OCI-M2 (cell line): ENCODE measurements around the gene HECW1.

ENCODE experiments used
- DNase-seq: peaks from one replicate; lab custom pipeline; 2025; ENCODE audit not compliant: unreplicated experiment; lab: John Stamatoyannopoulos, UW

The HECW1 gene

DNA sequence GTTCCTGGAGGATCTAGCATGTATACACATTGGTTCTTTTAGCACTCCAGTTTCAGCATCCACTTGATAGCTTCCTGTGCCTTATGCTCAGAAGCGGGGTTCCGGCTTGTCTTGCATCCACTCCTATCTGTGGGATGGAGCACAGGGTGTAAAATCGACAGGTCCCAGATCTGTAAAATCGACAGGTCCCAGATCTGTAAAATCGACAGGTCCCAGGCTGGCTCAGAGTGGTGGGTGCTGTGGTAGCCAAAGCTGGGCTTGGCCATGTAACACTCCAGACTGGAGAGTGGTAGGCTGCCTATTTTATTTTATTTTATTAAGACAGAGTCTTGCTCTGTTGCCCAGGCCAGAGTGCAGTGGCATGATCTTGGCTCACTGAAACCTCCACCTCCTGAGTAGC, 30.3 kb downstream of the HECW1 start:
- DNase-seq, result no peak

DNA sequence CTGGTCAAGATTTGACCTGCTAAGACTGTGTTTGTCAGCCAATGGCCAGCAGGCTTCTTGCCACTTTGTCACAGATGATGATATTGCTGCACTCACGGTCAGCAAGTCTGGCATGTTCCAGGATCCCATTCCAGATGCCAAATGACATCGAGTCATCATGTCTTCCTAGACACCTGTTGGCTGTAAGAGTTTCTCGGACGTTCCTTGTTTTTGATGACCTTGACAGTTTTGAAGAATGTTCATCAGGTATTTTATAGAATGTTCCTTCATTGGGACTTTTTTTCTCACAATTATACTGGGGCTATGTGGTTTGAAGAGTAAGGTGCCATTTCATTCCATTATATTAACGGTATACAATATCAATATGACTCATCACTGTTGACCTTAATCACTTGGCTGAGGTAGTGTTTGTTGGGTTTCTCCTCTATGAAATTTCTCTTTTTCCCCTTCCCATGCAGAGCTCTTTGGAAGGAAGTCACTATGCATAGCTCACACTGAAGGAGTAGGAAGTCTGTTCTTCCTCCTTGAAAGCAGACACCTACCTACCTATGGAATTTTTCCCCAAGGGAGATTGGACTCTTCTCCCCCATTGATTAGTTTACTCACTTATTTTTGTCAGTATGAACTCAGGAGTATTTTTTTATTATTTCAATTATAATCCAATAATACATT, 31.6 kb downstream of the HECW1 start:
- no peak for DNase-seq

DNA sequence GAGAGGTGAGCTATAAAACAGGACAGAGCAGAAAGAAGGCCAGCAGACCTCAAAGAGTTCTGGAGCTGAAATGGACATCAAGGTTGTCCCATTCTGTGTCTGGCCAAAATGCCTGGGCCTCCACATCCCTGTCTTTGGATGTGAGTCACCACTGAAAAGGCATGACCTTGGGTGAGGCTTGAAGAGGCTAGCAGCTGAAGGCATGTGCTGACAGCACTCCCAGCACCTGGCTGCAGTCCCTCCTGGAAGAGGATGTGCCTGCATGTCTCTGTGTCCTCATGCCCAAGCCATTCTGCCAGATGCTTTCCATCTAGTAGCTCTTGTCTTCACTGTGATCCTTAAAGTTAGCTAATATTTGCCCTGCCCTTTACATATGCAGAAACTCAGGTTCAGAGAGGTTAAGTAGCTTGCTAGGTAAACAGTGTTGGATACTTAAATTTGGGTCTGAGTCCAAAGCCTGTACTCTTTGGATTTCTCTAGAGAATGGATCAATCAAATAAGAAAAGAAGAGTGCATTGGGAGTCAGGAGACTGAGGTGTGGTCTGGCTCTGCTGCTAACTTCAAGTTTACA, 35.8 kb downstream of the HECW1 start:
- no peak for DNase-seq

DNA sequence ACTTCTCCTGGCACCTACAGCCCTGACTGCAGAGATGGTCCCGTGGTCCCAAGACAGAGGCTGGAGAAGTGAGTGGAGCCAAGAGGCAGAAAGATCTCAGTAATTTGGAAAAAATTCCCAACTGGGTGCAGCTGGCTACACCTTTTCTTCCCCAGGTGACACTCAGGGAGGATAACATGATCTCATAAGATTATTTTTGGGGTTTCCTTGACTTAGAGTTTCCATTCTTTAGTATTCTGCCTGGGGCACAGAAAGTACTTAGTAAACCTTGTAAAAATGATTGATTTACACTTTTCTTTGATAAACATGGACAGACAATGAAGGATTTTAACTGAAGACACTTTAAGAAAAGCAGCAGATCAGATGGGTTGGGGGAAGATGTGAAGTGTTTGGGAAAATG, 38.6 kb downstream of the HECW1 start:
- DNase-seq, result no peak

DNA sequence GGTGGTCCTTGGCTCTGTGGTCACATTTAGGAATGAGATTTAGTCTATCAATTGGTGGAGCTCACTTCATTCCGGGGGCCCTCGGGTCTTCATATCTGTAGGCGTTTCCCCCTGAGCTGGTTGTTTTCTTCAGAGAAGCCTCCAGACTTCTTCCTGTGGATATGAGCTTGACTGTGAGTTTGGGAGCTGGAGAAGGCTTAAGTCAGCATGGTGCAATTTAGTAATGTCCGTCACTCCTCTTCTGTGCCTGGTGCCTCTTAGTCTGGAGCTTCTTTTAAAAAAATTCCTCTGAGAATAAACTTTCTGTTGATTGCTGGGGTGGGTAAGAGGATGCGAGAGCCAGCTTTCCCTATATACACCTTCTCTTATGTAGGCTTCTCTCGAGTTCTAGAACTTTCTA, 40.2 kb downstream of the HECW1 start:
- no peak for DNase-seq

DNA sequence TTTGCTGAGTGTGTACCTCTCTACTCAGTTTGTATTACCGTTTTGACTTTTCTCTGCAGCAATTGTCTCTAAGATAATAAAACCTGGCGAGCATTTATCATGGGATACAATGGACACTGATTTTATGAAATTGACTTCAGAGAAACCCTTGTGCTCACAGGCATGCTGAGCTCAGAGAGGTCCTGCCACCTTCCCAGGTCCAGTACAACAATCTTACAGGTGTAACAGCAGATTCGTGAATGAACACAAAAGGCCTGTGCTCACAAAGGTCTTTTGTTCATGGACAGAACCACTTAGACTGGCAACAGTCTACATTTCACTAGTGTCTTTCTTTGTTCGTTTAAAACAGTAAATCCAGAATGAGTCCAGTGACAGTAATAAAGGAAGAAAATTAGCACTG, 43.2 kb downstream of the HECW1 start:
- no peak for DNase-seq

DNA sequence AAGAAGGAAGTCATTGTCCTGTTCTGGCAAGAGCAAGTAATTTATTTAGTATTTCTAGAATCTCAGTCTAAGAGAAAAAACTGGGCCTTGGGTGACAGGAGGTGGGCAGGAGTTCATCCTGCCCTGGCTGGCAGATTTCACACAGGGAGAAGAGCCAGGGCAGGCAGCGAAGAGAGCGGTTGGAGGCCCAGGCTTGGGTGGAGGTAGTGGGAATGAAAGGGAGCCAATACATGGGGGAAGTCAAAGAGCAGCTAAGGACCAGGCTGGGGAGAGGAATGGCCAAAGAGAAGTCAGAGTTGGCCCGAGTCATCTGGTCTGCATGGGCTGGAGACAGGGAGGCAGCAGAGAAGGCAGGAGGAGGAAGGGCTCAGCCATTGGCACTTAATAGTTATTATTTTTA, 51.4 kb downstream of the HECW1 start:
- no peak for DNase-seq

DNA sequence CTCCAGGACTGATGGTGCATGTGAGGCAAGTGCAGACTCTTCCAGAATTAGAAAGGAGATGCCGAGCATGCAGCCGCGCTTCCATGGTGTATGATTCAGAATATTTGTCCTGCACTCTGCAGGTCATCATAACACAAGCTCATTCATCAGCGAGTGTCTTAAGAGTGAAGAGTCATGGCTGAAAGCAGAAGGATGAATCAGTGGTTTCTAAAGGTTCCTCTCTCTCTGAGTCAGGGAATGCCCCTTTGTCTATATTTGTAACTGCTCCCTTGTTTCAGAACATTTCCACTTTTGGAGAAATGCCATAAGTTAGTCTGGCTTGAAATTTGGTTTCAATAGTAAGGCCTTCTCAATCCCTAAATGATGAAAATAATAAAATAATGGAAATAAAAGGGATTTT, 52.3 kb downstream of the HECW1 start:
- no peak for DNase-seq

DNA sequence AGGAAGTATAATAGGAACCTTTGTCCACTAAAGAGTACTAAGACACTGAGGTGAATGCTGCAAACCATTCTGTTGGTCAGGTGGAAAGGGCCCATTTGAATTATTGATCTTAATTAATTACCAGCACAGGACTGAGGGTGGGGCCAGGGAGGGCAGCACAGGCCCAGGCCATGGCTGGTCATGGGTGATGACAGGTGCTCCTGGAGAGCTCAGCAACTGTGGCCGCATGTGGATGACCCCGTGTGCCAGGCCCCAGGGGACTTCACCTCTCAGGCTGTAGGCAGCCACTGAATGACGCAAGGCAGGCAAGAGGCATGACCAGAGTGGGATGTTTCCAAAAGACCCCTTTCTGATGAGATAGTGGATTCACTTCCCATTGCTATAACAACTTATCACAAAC, 54.2 kb downstream of the HECW1 start:
- no peak for DNase-seq

DNA sequence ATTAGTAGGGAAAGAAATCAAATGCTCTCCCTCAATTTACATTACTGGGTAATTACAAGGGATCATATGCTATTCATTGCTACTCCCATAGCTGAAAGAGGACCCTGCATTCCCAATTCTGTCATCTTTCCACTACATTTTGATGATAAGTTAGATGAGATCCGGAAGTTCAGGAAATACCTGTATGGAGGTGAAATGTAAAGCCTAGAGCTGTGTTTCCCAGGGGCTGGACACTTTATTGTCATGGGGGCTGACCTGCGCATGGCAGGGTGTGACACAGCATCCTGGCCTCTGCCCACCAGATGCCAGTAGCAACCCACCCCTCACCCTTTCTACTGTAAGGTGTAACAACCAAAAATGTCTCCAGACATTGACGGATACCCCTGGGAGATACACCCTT, 56.6 kb downstream of the HECW1 start:
- DNase-seq, result no peak

DNA sequence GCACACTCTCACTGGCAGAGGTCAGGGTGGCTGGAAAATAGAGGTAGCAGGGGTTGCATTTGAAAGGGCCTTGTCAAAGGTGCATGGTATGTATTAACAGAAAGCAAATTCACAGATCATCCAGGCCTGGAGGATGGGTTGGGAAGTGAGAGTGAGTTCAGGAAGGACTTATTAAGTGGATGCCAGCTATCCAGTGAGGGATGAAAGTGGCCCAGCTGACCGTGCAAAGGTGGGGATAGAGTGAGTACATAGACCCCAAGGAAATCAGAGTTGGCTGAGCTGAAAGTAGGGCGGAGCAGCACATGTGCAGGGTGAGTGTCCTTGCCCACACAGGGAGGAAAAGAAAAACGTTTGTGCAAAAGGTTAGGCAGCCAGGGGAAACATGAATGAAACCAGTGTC, 58.1 kb downstream of the HECW1 start:
- DNase-seq, result no peak

DNA sequence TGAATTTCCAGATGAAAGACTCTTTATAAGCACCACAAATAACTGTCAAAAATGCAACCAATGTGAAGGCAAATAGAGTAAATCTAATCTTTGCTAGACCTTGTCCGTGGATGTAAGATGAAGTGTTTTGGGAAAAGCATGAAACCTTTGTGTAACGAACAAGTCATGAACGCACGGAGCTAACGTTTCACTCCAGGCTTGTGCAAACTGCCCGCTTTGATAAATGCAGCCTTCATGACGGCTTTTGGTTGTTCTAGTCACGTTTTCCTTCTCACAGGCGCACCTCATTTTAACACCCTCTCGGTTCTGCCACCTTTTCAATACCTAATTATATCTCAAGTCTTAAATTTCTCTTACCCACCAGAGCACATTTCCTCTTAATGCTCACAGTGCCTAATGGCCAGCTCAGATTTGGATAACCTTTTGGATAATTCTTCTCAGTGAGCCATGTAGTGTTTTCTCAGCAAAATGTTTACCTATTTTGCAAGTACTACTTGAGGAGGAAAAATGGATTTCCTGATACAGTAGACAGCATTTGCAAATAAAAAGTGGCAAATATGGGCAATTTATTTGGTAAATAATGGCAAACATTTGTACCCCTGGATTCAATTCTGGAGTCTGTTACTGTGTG, 63.2 kb downstream of the HECW1 start:
- DNase-seq, result no peak

DNA sequence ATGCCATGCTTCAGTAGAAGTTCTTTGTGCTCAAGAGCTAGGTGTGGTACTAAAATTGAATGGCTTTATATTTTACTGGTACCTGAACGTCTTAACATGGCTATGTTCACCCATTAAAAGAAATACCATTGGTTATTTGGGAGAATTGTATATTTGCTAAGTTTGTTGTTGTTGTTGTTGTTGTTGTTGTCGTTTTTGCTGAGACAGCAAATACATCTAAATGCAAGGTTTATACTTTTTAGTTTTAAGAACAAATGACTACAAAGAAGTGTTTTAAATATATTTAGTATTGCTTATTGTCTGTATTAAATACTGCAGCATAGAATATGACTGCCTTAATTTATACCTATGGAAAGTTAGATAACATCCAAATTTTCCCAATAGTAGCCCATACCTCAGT, 66.9 kb downstream of the HECW1 start:
- no peak for DNase-seq

DNA sequence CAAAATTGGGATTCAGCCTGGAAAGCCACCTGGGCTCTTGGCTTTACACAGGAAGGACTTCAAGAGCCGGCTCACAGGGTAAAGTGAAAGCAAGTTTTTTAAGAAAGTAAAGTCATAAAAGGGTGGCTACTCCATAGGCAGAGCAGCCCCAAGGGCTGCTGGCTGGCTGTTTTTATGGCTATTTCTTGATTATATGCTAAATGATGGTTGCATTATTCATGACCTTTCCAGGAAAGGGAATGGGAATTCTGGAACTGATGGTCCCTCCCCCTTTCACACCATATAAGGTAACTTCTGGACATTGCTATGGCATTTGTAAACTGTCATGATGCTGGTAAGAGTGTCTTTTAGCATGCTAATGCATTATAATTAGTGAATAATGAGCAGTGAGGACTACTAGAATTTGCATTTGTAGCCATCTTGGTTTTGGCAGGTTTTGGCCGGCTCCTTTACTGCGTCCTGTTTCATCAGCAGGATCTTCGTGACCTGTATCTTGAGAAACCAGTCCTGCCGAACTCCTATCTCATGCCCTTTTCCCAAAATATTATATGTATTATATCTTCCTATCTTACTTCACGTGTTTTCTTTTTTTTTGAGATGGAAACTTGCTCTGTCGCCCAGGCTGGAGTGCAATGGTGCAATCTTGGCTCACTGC, 80.5 kb downstream of the HECW1 start:
- DNase-seq, result no peak

DNA sequence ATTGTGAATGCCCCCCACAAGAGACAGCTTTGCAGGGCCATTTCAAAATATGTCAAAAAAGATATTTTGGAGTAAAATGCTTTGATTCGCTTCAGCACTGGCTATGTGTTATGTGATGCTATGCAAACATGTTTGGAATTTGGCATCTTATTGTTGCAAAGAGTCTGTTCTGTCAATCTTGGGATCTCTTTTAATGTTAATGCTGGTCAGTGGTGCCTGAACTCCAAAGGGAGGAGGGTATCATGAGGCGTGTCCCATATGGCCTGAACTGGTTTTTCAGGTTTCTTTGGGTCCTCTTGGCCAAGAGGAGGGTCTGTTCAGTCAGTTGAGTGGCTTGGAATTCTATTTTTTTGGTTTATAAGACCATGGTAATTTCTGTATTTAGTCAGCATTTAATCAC, 81.4 kb downstream of the HECW1 start:
- DNase-seq, result no peak

DNA sequence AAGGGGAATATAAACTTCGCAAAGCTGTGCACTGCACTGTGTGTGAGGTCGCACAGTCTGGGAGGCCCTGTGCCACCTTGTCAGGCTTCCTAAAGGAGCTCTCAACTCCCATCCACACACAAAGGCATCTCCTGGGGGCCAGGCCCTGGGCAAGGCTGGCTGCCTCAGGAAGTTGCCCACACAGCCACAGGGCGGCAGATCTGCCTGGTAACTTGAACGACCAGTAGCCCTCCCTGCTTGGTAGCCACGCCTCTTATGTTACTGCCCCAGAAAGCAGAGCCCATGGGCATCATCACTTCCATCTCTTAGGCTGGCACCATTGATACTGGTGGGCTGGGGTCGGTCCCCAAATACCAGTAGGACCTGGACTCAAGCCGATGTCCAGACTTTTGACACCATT, 82.8 kb downstream of the HECW1 start:
- no peak for DNase-seq

DNA sequence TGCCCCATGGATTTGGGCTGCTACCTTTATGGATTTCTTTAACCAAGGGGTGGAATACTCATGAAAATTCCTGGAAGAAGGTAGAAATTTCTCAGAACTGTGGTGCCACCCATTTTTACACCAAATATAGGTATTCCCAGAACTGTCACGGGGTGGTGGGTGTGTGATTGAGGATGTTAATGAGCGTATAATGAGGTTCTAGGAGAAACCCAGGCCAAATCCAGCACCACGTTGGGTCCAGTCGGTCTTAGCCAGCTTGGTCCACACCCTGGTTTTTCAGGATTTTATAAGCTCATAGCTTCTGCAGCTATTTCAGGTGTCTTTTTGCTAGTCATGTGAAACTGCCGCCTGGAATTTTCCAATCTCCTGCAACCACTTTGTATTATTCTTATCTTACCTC, 83.3 kb downstream of the HECW1 start:
- no peak for DNase-seq

DNA sequence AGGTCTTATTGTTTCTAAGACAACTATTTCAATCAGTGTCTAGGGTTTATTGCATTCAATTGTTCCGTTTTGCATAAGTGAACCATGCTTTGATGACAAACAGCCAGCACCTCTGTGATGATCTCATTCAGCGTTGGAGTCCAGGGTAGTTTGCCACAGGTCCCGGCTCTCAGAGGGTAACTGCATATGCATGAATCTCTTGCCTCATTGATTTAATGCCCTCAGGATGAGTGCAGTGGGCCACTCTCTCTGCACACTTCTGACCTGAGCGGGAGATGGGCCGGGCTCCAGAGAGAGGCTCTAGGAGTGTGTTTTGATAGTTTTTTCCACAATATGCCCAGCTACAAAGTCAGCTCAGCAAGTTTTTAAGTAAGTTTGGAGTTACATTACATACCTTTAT, 83.9 kb downstream of the HECW1 start:
- DNase-seq, result no peak

DNA sequence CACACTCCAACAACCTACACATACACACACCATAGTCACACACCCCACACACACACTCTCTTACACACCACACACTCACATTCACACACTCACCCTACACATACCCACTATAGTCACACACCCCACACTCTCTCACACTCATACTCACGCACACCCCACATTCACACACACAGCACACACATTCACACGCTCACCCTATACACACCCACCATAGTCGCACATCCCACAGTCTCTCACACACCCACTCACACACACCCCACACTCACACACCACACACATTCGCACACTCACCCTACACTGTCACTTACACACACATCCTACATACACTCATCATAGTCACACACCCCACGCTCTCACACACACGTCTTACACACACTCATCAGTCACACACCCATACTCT, 85.6 kb downstream of the HECW1 start:
- no peak for DNase-seq

DNA sequence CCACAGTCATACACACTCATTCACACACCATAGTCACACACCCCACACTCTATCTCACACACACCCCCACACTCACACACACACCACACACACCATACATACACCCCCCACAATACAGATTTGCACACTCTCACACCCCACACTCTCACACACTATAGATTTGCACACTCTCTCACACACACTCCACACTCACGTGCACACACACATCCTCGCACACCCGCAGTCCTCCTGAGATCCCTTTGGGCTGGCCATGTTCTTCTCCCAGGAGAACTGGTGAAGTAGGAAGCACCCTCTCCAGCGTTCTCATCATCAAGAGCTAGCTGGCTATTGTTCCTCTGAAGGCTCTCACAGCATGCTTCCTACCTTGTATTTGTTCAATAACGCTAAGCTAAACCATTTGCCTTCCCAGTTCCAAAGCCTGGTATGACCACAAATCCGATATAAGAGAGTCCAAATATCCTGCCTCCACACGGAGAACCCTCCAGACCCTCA, 86.2 kb downstream of the HECW1 start:
- no peak for DNase-seq

DNA sequence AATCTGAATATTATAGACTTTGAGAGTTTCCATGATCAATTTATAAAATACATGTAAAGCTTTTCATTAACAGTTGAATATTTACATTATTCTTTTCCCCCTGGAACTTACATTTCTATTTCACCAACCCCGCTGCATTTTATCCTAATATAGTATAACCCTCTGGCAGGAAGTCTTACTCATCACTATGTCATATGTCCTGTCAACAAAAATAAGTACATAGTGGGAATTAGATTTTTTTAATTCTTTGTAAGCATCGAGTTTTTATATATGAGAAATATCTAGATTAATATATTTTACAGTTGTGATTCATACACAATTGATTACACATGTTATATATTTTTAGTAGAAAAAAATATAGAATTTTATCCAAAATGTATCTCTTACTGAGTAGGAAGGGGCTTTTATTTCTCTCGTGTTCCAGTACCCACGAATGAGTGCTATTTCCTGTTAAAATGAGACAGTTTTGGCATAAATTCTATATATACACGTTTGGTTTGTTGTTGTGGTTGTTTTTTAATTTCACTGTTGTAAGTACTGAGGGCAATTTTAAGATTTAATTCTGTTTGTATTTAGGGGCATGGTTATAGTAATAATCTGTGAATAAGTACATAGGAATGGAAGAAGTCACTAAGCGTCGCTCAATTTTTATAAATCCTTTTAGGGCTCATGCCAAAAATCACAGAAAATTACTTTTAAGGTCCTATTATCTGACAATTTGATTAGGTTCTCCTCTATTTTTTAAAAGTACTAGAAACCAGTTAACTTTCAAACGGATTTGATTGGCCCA, 87.1 kb downstream of the HECW1 start:
- DNase-seq, result no peak
